GM18498 (cell line): ENCODE data around the gene TMEM131L.
"Not testable (repeated sequence)": the region's sequence is repeated elsewhere in the genome, so short reads cannot be mapped to it uniquely, and the experiment has no call there.

ENCODE experiments used
- ATAC-seq: cut with Tn5 transposase; IDR thresholded peaks from one replicate; pipeline ENCODE4 v1.9.1; 2021; ENCODE audit warnings: mild to moderate bottlenecking, moderate library complexity; ENCODE audit not compliant: unreplicated experiment

TMEM131L gene

GRCh38 chr4:153566631-153567150 lies 100.5 kb downstream of the TMEM131L start:
- ATAC-seq, result no peak

GRCh38 chr4:153567660-153568059 lies 101.5 kb downstream of the TMEM131L start:
- ATAC-seq, result not testable (repeated sequence)

- ATAC-seq, result no peak
These were observed 104.2 kb downstream of the TMEM131L start for GRCh38 chr4:153570228-153570973.

- no peak for ATAC-seq
These were observed 104.9 kb downstream of the TMEM131L start for GRCh38 chr4:153571006-153571545.

- ATAC-seq, result no peak
These were observed 106.4 kb downstream of the TMEM131L start for GRCh38 chr4:153572609-153573008.

- no peak for ATAC-seq
These were observed 107.1 kb downstream of the TMEM131L start for GRCh38 chr4:153573221-153573620.

GRCh38 chr4:153573881-153574802 lies 108.0 kb downstream of the TMEM131L start:
- ATAC-seq, result peak; percentile 72

GRCh38 chr4:153576443-153576774 lies 110.2 kb downstream of the TMEM131L start:
- no peak for ATAC-seq

GRCh38 chr4:153577053-153577452 lies 110.9 kb downstream of the TMEM131L start:
- ATAC-seq, result no peak

GRCh38 chr4:153579410-153579809 lies 113.2 kb downstream of the TMEM131L start:
- no peak for ATAC-seq

- no peak for ATAC-seq
These were observed 113.7 kb downstream of the TMEM131L start for GRCh38 chr4:153579872-153580271.

- no peak for ATAC-seq
These were observed 117.0 kb downstream of the TMEM131L start for GRCh38 chr4:153582954-153583702.

- no peak for ATAC-seq
These were observed 118.9 kb downstream of the TMEM131L start for GRCh38 chr4:153585026-153585425.

GRCh38 chr4:153589703-153590595 lies 123.8 kb downstream of the TMEM131L start:
- no peak for ATAC-seq

- ATAC-seq, result no peak
These were observed 125.3 kb downstream of the TMEM131L start for GRCh38 chr4:153591441-153591840.

- no peak for ATAC-seq
These were observed 125.9 kb downstream of the TMEM131L start for GRCh38 chr4:153592064-153592463.

GRCh38 chr4:153593161-153593560 lies 127.0 kb downstream of the TMEM131L start:
- ATAC-seq, result no peak

GRCh38 chr4:153594210-153594609 lies 128.1 kb downstream of the TMEM131L start:
- no peak for ATAC-seq

- no peak for ATAC-seq
These were observed 129.9 kb downstream of the TMEM131L start for GRCh38 chr4:153595894-153596601.
